DOHH2 (cell line): Measurements from ENCODE around the gene ACTA1.

Source experiments
- H3F3A ChIP-seq: fragments of 200-600 bp; sonication (generic), shearing (Covaris generic); 2 replicates; pipeline ENCODE4 v1.6.0; 2016; ENCODE audit warnings: antibody characterized with exemption, mild to moderate bottlenecking; ENCODE audit not compliant: control insufficient read depth, insufficient read depth
- H3K27ac ChIP-seq: fragments of 200-600 bp; sonication (generic); 2 replicates; pipeline ENCODE4 v1.5.1; 2014; ENCODE audit warnings: low read depth, mild to moderate bottlenecking, low read length, moderate library complexity
- H3K27me3 ChIP-seq: fragments of 200-600 bp; sonication (generic); 2 replicates; pipeline ENCODE4 v1.6.1; 2014; ENCODE audit warnings: mild to moderate bottlenecking, low read length, mixed read lengths; ENCODE audit not compliant: control insufficient read depth
- H3K36me3 ChIP-seq: fragments of 200-600 bp; sonication (generic); 2 replicates; pipeline ENCODE4 v1.6.1; 2014; ENCODE audit warnings: mild to moderate bottlenecking, low read length, moderate library complexity, mixed read lengths; ENCODE audit not compliant: control insufficient read depth
- H3K4me1 ChIP-seq: fragments of 200-600 bp; sonication (generic); 2 replicates; pipeline ENCODE4 v1.6.1; 2014; ENCODE audit warnings: mild to moderate bottlenecking, low read length, mixed read lengths; ENCODE audit not compliant: control insufficient read depth
- H3K4me2 ChIP-seq: fragments of 200-600 bp; sonication (generic); 2 replicates; pipeline ENCODE4 v1.6.0; 2014; ENCODE audit warnings: mild to moderate bottlenecking, low read length, moderate library complexity
- H3K4me3 ChIP-seq: fragments of 200-600 bp; sonication (generic); 2 replicates; pipeline ENCODE4 v1.5.1; 2014; ENCODE audit warnings: mild to moderate bottlenecking, low read length, mixed read lengths
- H3K79me2 ChIP-seq: fragments of 200-600 bp; sonication (generic); 2 replicates; pipeline ENCODE4 v1.6.1; 2014; ENCODE audit warnings: mild to moderate bottlenecking, low read length, mixed read lengths; ENCODE audit not compliant: control insufficient read depth
- H3K9me2 ChIP-seq: fragments of 200-600 bp; sonication (generic); replicated peaks from 2 replicates; pipeline ENCODE4 v1.6.1; 2014; ENCODE audit warnings: mild to moderate bottlenecking, low read length, mixed read lengths; ENCODE audit not compliant: control insufficient read depth
- H3K9me3 ChIP-seq: fragments of 200-600 bp; sonication (generic); 2 replicates; pipeline ENCODE4 v1.6.1; 2014; ENCODE audit warnings: antibody characterized with exemption, low read length, mixed read lengths; ENCODE audit not compliant: control insufficient read depth, insufficient read depth
- H4K20me1 ChIP-seq: fragments of 200-600 bp; sonication (generic); 2 replicates; pipeline ENCODE4 v1.6.0; 2014; ENCODE audit warnings: low read depth, mild to moderate bottlenecking, antibody characterized with exemption, low read length, moderate library complexity; ENCODE audit not compliant: control insufficient read depth, insufficient read depth
- CTCF ChIP-seq: fragments of 200-600 bp; sonication (generic); IDR thresholded peaks from one replicate; pipeline ENCODE4 v1.5.1; 2014; ENCODE audit warnings: antibody characterized with exemption, mild to moderate bottlenecking, low read depth, low read length; ENCODE audit not compliant: poor library complexity, severe bottlenecking
- EZH2phosphoT487 ChIP-seq: fragments of 200-600 bp; sonication (generic); IDR thresholded peaks from 2 replicates; pipeline ENCODE4 v1.6.1; 2017; ENCODE audit warnings: borderline replicate concordance, mild to moderate bottlenecking, antibody characterized with exemption, low read length, moderate library complexity, mixed read lengths

ACTA1 gene

GRCh38 chr1:229434005-229434640 lies at the start of gene ACTA1:
ACTA1 (minus strand) TSS chr1:229434094; CDS start chr1:229433115, 979 bp downstream.
- TF ChIP-seq EZH2phosphoT487 (no peak), CTCF (no peak)
- H3F3A ChIP-seq: peaks cover 2% of the 10 kb centered on the region; the same call in 1 of the 2 replicates
- no peaks in the 10 kb centered on the region for H3K36me3 ChIP-seq
- H3K4me1 ChIP-seq: no peaks in the 10 kb centered on the region
- H3K79me2 ChIP-seq: no peaks in the 10 kb centered on the region
- H3K27ac ChIP-seq: no peak within 1 kb of the TSS
- H3K27me3 ChIP-seq: no peaks in the 10 kb centered on the region
- no peak within 1 kb of the TSS for H3K4me2 ChIP-seq
- H3K4me3 ChIP-seq: no peak within 1 kb of the TSS
- H3K9me3 ChIP-seq: no peaks in the 10 kb centered on the region
- no peaks in the 10 kb centered on the region for H4K20me1 ChIP-seq
- H3K9me2 ChIP-seq: no peaks in the 10 kb centered on the region

GRCh38 chr1:229482511-229482910 lies 48.6 kb upstream of the ACTA1 start:
- H3K4me1 ChIP-seq: peaks cover 43% of the 10 kb centered on the region
- H3K9me3 ChIP-seq: no peaks in the 10 kb centered on the region
- no peaks in the 10 kb centered on the region for H3K27me3 ChIP-seq
- peaks cover 20% of the 10 kb centered on the region for H3K79me2 ChIP-seq
- no peak overlapping the region for H3K4me2 ChIP-seq
- TF ChIP-seq CTCF: no peak
- TF ChIP-seq EZH2phosphoT487: no peak
- peaks cover 25% of the 10 kb centered on the region for H3F3A ChIP-seq
- no peaks in the 10 kb centered on the region for H3K9me2 ChIP-seq
- no peak overlapping the region for H3K27ac ChIP-seq
- no peaks in the 10 kb centered on the region for H4K20me1 ChIP-seq
- peaks cover 82% of the 10 kb centered on the region for H3K36me3 ChIP-seq
- no peak overlapping the region for H3K4me3 ChIP-seq

GRCh38 chr1:229480495-229480894 lies 46.6 kb upstream of the ACTA1 start:
- peaks cover 22% of the 10 kb centered on the region for H3F3A ChIP-seq
- peak overlapping the region; percentile 67 for H3K4me2 ChIP-seq
- peaks cover 43% of the 10 kb centered on the region for H3K4me1 ChIP-seq
- H3K27ac ChIP-seq: peak overlapping the region; percentile 73
- H3K79me2 ChIP-seq: peaks cover 20% of the 10 kb centered on the region
- H4K20me1 ChIP-seq: no peaks in the 10 kb centered on the region
- peak overlapping the region; percentile 55 for H3K4me3 ChIP-seq
- no peaks in the 10 kb centered on the region for H3K9me3 ChIP-seq
- peaks cover 79% of the 10 kb centered on the region for H3K36me3 ChIP-seq
- no peaks in the 10 kb centered on the region for H3K27me3 ChIP-seq
- TF ChIP-seq EZH2phosphoT487: no peak
- no peak for TF ChIP-seq CTCF
- H3K9me2 ChIP-seq: no peaks in the 10 kb centered on the region
